Brain pericyte (primary cell): ENCODE data around the gene NBPF6.
"Not testable (repeated sequence)": the region's sequence is repeated elsewhere in the genome, so short reads cannot be mapped to it uniquely, and the experiment has no call there.

Experiments
- DNase-seq: peaks from one replicate; pipeline ENCODE4 v3.0.0-alpha.2; 2012; ENCODE audit warnings: low read depth, low spot score

NBPF6 gene

GRCh38 chr1:108502138-108502537, 52.0 kb downstream of the NBPF6 start:
- no peak for DNase-seq

- DNase-seq: no peak
Observed at GRCh38 chr1:108502624-108503023, 52.5 kb downstream of the NBPF6 start.

DNA sequence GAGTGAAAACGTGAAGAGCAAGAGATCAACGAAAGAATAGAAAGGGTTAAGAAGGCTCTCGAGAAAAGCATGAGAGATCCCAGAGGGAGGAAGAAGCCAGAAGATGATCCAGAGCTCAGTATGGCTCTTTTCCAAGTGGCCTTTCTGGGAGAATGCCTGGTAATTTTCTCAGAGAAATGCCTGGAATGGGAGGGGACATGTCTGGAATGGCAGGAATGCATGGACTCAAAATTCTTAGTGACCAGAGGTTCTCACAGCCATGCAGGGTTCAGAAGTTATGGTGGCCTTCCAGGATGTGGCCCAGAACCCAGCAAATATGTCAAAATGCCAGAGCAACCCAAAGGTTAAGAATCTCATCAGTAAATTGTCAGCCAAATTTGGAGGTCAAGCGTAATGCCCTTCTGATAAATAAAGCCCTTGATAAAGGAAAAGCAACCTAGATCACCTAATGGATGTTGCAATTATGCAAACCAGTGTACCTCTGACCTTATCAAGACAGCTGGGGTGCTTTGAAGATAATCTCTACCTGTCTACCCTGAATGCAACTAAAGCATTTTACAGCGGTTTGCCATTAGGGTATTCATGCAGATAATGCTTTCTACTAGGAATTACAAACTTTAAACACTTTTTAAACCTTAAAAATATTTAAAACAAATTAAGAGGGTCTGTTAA, 53.1 kb downstream of the NBPF6 start:
- DNase-seq: no peak

GRCh38 chr1:108504447-108504846, 54.3 kb downstream of the NBPF6 start:
- DNase-seq: no peak

DNA sequence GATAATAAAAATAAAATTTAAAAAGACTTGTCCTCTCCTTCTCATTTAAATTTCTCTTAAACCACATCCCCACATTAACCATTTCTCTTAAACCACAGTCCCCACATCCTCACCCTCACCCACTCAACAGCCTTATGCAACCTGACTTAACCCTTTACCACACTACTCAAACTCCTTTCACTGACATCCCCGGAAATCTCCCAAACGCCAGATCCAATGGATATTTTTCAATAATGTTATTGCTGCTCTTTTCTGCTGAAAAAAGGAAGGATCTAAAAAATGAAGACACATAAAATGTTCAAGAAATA, 55.6 kb downstream of the NBPF6 start:
- DNase-seq: no peak

GRCh38 chr1:108511764-108512163, 61.6 kb downstream of the NBPF6 start:
- no peak for DNase-seq

GRCh38 chr1:108512239-108513043, 62.3 kb downstream of the NBPF6 start:
- DNase-seq: no peak

- no peak for DNase-seq
Observed at GRCh38 chr1:108513044-108513415, 62.9 kb downstream of the NBPF6 start.

DNA sequence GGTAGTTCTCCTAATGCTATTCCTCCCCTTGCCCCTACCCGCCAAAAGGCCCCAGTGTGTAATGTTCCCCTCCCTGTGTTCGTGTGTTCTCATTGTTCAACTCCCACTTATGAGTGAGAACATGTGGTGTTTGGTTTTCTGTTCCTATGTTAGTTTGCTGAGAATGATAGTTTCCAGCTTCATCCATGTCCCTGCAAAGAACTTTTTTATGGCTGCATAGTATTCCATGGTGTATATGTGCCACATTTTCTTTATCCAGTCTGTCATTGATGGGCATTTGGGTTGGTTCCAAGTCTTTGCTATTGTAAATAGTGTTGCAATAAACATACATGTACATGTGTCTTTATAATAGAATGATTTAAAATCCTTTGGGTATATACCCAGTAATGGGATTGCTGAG, 63.8 kb downstream of the NBPF6 start:
- not testable (repeated sequence) for DNase-seq

- DNase-seq: not testable (repeated sequence)
Observed at GRCh38 chr1:108517301-108517897, 67.3 kb downstream of the NBPF6 start.
